GM12878 (cell line): Measurements from ENCODE around the gene SYNJ2. TPM values are rescaled to one million over a fixed set of nuclear protein-coding genes. Genes with fewer than 3 reads are reported as not detected.

Source experiments
- ATAC-seq: fragments of 200-7000 bp; cut with Tn5 transposase; 3 replicates; pipeline ENCODE4 v1.9.1; 2020; ENCODE audit warnings: mild to moderate bottlenecking, moderate library complexity
- BruUV-seq: library from RNA; stranded (reverse); fragments of 400-500 nt; replicated peaks from 2 replicates; lab custom pipeline; 2021; lab: Mats Ljungman, UMichigan
- CTCF ChIA-PET: fragments of 300-600 bp; sonication (Branson Sonifier 250); formaldehyde crosslinking; extraction: SDS; loops from one replicate; lab custom pipeline; 2021; ENCODE audit warnings: inconsistent platforms; lab: Yijun Ruan, JAX
- POLR2A ChIA-PET: fragments of 350-600 bp; formaldehyde crosslinking; extraction: SDS; loops from one replicate; lab custom pipeline; 2021; ENCODE audit warnings: inconsistent platforms; lab: Charles Lee
- RAD21 ChIA-PET: fragments of 300-600 bp; sonication (Branson Sonifier 250); formaldehyde crosslinking; loops from one replicate; lab custom pipeline; 2023; ENCODE audit warnings: antibody characterized with exemption; ENCODE audit not compliant: unreplicated experiment; lab: Charles Lee
- SMC1A ChIA-PET: fragments of 300-600 bp; sonication (Branson Sonifier 250); formaldehyde crosslinking; loops from one replicate; lab custom pipeline; 2023; ENCODE audit not compliant: unreplicated experiment, uncharacterized antibody; lab: Charles Lee
- DNase-seq: peaks from one replicate; pipeline ENCODE4 v3.0.0-alpha.2; 2011; ENCODE audit warnings: low read depth, low spot score
- FAIRE-seq: peaks from 3 replicates; lab custom pipeline; 2011; peaks lifted over from hg19 to GRCh38; lab: Jason Lieb, UNC
- H2AFZ ChIP-seq: 2 replicates; pipeline ENCODE4 v1.6.0; 2011; ENCODE audit warnings: low read depth, low read length, control low read depth; ENCODE audit not compliant: control insufficient read depth
- H3K27ac ChIP-seq: 2 replicates; pipeline ENCODE4 v1.5.1; 2011; ENCODE audit warnings: control low read depth; ENCODE audit not compliant: control insufficient read depth, insufficient read depth
- H3K27me3 ChIP-seq, 2 experiments: replicated peaks in 1 of 2; 2 replicates each; pipeline versions ENCODE4 v1.6.0 to v1.6.1; 2011; ENCODE audit warnings: low read length in 1 of 2; ENCODE audit not compliant: control insufficient read depth in 2 of 2, insufficient read depth in 2 of 2
- H3K36me3 ChIP-seq, 2 experiments: 2 replicates each; pipeline ENCODE4 v1.5.1; 2011; ENCODE audit warnings: low read length in 1 of 2; ENCODE audit not compliant: control insufficient read depth in 2 of 2, insufficient read depth in 2 of 2
- H3K4me1 ChIP-seq: 2 replicates; pipeline ENCODE4 v1.6.1; 2011; ENCODE audit warnings: mild to moderate bottlenecking, low read length, moderate library complexity, mixed read lengths; ENCODE audit not compliant: control insufficient read depth, insufficient read depth
- H3K4me2 ChIP-seq: 2 replicates; pipeline ENCODE4 v1.6.0; 2011; ENCODE audit warnings: control low read depth; ENCODE audit not compliant: control insufficient read depth, insufficient read depth
- H3K4me3 ChIP-seq: fragments of 200-600 bp; sonication (generic); 2 replicates; pipeline ENCODE4 v1.5.1; 2016
- H3K79me2 ChIP-seq: 2 replicates; pipeline ENCODE4 v1.6.0; 2011; ENCODE audit warnings: low read length; ENCODE audit not compliant: control insufficient read depth, insufficient read depth
- H3K9ac ChIP-seq: 2 replicates; pipeline ENCODE4 v1.8.0; 2011; ENCODE audit warnings: low read length, control low read depth, mixed read lengths; ENCODE audit not compliant: control insufficient read depth, insufficient read depth
- H3K9me3 ChIP-seq: replicated peaks from 3 replicates; pipeline ENCODE4 v1.5.1; 2011; ENCODE audit warnings: mild to moderate bottlenecking, low read length; ENCODE audit not compliant: control insufficient read depth, insufficient read depth
- H4K20me1 ChIP-seq: 2 replicates; pipeline ENCODE4 v1.6.0; 2011; ENCODE audit not compliant: control insufficient read depth, insufficient read depth
- EP300 ChIP-seq, 2 experiments: fragments of 150-350 bp in 1 of 2; IDR thresholded peaks; 2 replicates each; pipeline ENCODE4 v1.6.1; 2011 to 2012; ENCODE audit warnings: low read depth in 2 of 2, low read length in 2 of 2, borderline replicate concordance in 1 of 2, improper control_type of control experiment in 1 of 2, inconsistent platforms in 1 of 2; ENCODE audit not compliant: control insufficient read depth in 1 of 2
- FOXK2 ChIP-seq: fragments of 450-650 bp; IDR thresholded peaks from 2 replicates; pipeline ENCODE4 v1.6.1; 2017; ENCODE audit warnings: mild to moderate bottlenecking, moderate library complexity
- IKZF1 ChIP-seq: fragments of 450-650 bp; conservative IDR thresholded peaks from 2 replicates; pipeline ENCODE4 v1.6.1; 2017; ENCODE audit warnings: antibody characterized with exemption, mild to moderate bottlenecking
- IKZF2 ChIP-seq, 2 experiments: fragments of 450-650 bp; IDR thresholded peaks; 2 replicates each; pipeline ENCODE4 v1.6.1; 2017; ENCODE audit warnings: mild to moderate bottlenecking in 2 of 2, moderate library complexity in 2 of 2
- MTA3 ChIP-seq: IDR thresholded peaks from 2 replicates; pipeline ENCODE4 v1.6.1; 2012; ENCODE audit warnings: low read length, inconsistent platforms, borderline replicate concordance
- RCOR1 ChIP-seq: conservative IDR thresholded peaks from 2 replicates; pipeline ENCODE4 v1.6.1; 2012; ENCODE audit warnings: low read depth, low read length, improper control_type of control experiment
- SP1 ChIP-seq: IDR thresholded peaks from one replicate; pipeline ENCODE4 v1.6.1; 2011; ENCODE audit warnings: low read depth, low read length
- USF1 ChIP-seq: IDR thresholded peaks from 2 replicates; pipeline ENCODE4 v1.6.1; 2011; ENCODE audit warnings: borderline replicate concordance, low read depth, mild to moderate bottlenecking, moderate library complexity, mixed read lengths, low read length; ENCODE audit not compliant: insufficient read depth; ENCODE audit errors: extremely low read length
- ZBTB11 ChIP-seq: fragments of 450-650 bp; formaldehyde crosslinking; IDR thresholded peaks from 2 replicates; pipeline ENCODE4 v1.5.0; 2022; ENCODE audit warnings: mild to moderate bottlenecking, missing genetic modification characterization
- ZNF207 ChIP-seq: fragments of 450-650 bp; IDR thresholded peaks from 2 replicates; pipeline ENCODE4 v1.6.1; 2014; ENCODE audit warnings: antibody characterized with exemption, mild to moderate bottlenecking, borderline replicate concordance
- ZSCAN29 ChIP-seq: fragments of 450-650 bp; IDR thresholded peaks from 2 replicates; pipeline ENCODE4 v1.6.1; 2017; ENCODE audit warnings: mild to moderate bottlenecking, moderate library complexity
- WGBS: methylation state at CpG from one replicate; pipeline ENCODE4 v1.1.6; 2016; ENCODE audit warnings: low lambda C conversion rate; ENCODE audit not compliant: insufficient replicate concordance, insufficient coverage; ENCODE audit errors: missing lambda C conversion rate; 5-methylcytosine and 5-hydroxymethylcytosine counted together
- in situ Hi-C: fragments of 300-500 bp; cut with MboI; formaldehyde crosslinking; loops from 9 replicates; pipeline ENCODE4 v1.14.3; 2018; ENCODE audit warnings: mixed read lengths
- intact Hi-C: fragments of 100-400 bp; cut with micrococcal nuclease; formaldehyde crosslinking; loops from one replicate; pipeline ENCODE4 v1.14.2; 2022; ENCODE audit not compliant: unreplicated experiment
- polyA plus RNA-seq, 11 experiments: library from polyadenylated mRNA; depleted of rRNA in 4 of 11; unstranded in 6 of 11; stranded (reverse) in 5 of 11; fragments of >200 nt; fragmentation: Nextera tagmentation in 4 of 11; fragmentation: Illumina TruSeq in 1 of 11; extraction: Ambion mirVana in 4 of 11; extraction: Trizol in 1 of 11; gene quantifications; 1 replicate in 1 of 11; 2 replicates in 10 of 11; pipeline versions ENCODE4 v1.2.1 to v1.2.3, GENCODE V29; 2011 to 2016; ENCODE audit warnings: inconsistent platforms in 2 of 11, missing spikeins in 2 of 11, low read depth in 1 of 11
- total RNA-seq, 4 experiments: library from RNA; depleted of rRNA in 3 of 4; stranded (reverse); fragments of >200 nt in 3 of 4; fragmentation: Illumina TruSeq in 1 of 4; extraction: Trizol in 1 of 4; gene quantifications; 2 replicates each; pipeline versions ENCODE4 v1.2.1 to v1.2.3, GENCODE V29; 2013 to 2021
- TF ChIP-seq, protein P1 (sequence below): fragments of 450-650 bp; IDR thresholded peaks from 2 replicates; pipeline ENCODE4 v1.6.1; 2017; ENCODE audit warnings: mild to moderate bottlenecking, moderate library complexity

Gene SYNJ2
- total and polyA plus RNA-seq, 10 of the 15 experiments (the other 5 are each of a cell fraction or from before 2014, with no cell fraction given), result 0.11 to 1.8 (median 0.57) TPM

DNA sequence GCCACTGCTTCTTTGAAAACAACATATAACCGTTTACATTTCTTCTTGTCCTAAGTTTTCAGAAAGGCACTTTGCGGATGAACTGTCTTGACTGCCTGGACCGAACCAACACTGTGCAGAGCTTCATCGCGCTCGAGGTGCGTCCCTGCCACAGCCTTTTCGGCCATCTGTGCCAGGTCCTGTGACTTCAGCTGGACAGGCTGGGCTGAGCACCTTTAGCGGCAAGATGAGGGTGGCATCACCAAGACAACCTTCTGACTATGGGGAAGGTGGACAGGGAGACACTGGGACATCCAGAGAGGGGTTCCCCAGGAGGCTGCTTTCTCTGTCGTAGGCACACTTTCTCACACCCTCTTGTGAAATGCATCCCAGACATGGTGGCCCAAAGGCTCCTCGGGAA lies 82.1 kb downstream of the SYNJ2 start (continued):
- TF ChIP-seq ZBTB11 (CRISPR knock-in tag) (no peak), IKZF1 (no peak), USF1 (no peak), IKZF2 (IDR thresholded peaks at IDR 0.05) (no peak)

DNA sequence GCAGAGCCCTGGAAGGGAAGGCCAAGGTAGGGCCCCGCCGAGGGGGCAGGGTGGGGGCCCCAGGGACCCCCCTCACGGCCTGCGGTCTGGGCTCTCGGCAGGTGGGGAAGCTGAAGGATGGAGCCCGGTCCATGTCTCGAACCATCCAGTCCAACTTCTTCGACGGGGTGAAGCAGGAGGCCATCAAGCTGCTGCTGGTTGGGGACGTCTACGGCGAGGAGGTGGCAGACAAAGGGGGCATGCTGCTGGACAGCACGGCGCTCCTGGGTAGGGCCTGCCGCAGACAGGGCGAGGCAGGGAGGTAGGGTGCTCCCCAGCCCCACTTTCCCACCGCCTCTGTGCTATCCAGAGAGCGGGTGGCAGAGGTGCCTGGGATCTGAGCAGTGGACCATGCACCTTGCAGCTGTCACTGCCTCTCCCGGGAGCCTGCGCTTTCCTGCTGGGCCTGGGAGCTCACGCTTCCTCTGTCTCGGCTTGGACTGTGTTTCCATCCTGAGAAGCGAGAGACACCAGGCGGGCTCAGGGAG lies 83.1 kb downstream of the SYNJ2 start:
- in situ Hi-C loops, result no loop called here
- intact Hi-C loops, result no loop called here
- DNase-seq, result no peak
- FAIRE-seq, result no peak
- ChIA-PET SMC1A (no interaction called here), RAD21 (no interaction called here), POLR2A (no interaction called here), CTCF (no interaction called here)
- H3K27me3 ChIP-seq, result no peaks in the 10 kb centered on the region
- H3K4me3 ChIP-seq, result no peak overlapping the region
- no peaks in the 10 kb centered on the region for H4K20me1 ChIP-seq
- no peak overlapping the region for H3K9ac ChIP-seq
- ATAC-seq, result no peak
- no peaks in the 10 kb centered on the region for H3K79me2 ChIP-seq
- no peak overlapping the region for H2AFZ ChIP-seq
- H3K4me2 ChIP-seq, result no peak overlapping the region
- TF ChIP-seq ZSCAN29, result no peak
- TF ChIP-seq RCOR1, result no peak
- TF ChIP-seq ZNF207, result no peak
- TF ChIP-seq MTA3, result no peak
- TF ChIP-seq, protein P1, sequence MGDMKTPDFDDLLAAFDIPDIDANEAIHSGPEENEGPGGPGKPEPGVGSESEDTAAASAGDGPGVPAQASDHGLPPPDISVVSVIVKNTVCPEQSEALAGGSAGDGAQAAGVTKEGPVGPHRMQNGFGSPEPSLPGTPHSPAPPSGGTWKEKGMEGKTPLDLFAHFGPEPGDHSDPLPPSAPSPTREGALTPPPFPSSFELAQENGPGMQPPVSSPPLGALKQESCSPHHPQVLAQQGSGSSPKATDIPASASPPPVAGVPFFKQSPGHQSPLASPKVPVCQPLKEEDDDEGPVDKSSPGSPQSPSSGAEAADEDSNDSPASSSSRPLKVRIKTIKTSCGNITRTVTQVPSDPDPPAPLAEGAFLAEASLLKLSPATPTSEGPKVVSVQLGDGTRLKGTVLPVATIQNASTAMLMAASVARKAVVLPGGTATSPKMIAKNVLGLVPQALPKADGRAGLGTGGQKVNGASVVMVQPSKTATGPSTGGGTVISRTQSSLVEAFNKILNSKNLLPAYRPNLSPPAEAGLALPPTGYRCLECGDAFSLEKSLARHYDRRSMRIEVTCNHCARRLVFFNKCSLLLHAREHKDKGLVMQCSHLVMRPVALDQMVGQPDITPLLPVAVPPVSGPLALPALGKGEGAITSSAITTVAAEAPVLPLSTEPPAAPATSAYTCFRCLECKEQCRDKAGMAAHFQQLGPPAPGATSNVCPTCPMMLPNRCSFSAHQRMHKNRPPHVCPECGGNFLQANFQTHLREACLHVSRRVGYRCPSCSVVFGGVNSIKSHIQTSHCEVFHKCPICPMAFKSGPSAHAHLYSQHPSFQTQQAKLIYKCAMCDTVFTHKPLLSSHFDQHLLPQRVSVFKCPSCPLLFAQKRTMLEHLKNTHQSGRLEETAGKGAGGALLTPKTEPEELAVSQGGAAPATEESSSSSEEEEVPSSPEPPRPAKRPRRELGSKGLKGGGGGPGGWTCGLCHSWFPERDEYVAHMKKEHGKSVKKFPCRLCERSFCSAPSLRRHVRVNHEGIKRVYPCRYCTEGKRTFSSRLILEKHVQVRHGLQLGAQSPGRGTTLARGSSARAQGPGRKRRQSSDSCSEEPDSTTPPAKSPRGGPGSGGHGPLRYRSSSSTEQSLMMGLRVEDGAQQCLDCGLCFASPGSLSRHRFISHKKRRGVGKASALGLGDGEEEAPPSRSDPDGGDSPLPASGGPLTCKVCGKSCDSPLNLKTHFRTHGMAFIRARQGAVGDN, result no peak
- no peak for TF ChIP-seq SP1
- no peak for TF ChIP-seq EP300 (IDR thresholded peaks at IDR 0.05; ENCODE audit: borderline replicate concordance in 1 of 2, control insufficient read depth in 1 of 2, low read depth in 2 of 2, low read length in 2 of 2)
- TF ChIP-seq FOXK2, result no peak
- H3K9me3 ChIP-seq, result no peaks in the 10 kb centered on the region
- no peaks in the 10 kb centered on the region for H3K4me1 ChIP-seq
- BruUV-seq, result no TSS peak
- no peak overlapping the region for H3K27ac ChIP-seq
- 92% methylated on average over 23 of the region's 24 CpGs for WGBS
- H3K36me3 ChIP-seq, result no peaks in the 10 kb centered on the region
